T-helper 2 cell treated with Interferon-gamma antibody and Interleukin-4, amounts not matched to agents 5 μg/mL and 100 μg/mL, for 36 hours (primary cell): ENCODE measurements around the gene CTSA.

ENCODE experiments used
- DNase-seq: peaks from one replicate; pipeline ENCODE4 v3.0.0; 2021; ENCODE audit warnings: low spot score
- H3K27ac Mint-ChIP-seq: one replicate; pipeline ENCODE4 v1.8.0; 2021; ENCODE audit warnings: mild to moderate bottlenecking, mixed read lengths
- H3K27me3 Mint-ChIP-seq: one replicate; pipeline ENCODE4 v1.8.0; 2021; ENCODE audit warnings: low read depth, mixed read lengths
- H3K36me3 Mint-ChIP-seq: one replicate; pipeline ENCODE4 v1.8.0; 2021; ENCODE audit warnings: low read depth, mixed read lengths
- H3K4me1 Mint-ChIP-seq: one replicate; pipeline ENCODE4 v1.8.0; 2021; ENCODE audit warnings: low read depth, mixed read lengths
- H3K4me3 Mint-ChIP-seq: one replicate; pipeline ENCODE4 v1.8.0; 2022; ENCODE audit warnings: mild to moderate bottlenecking, moderate library complexity, mixed read lengths
- H3K9me3 Mint-ChIP-seq: one replicate; pipeline ENCODE4 v1.8.0; 2021; ENCODE audit warnings: mixed read lengths

Gene CTSA

GRCh38 chr20:45890985-45891983 lies at the start of gene CTSA, which contains the start of gene NEURL2:
TSS of gene CTSA (plus strand) at chr20:45891335. CDS start at chr20:45891569, 234 bp downstream.
TSS of gene NEURL2 (minus strand) at chr20:45891208. CDS start at chr20:45890991, 217 bp downstream.
- H3K27ac Mint-ChIP-seq, result peak within 1 kb of the TSS; percentile 80
- H3K9me3 Mint-ChIP-seq, result no peaks in the 10 kb centered on the region
- no peaks in the 10 kb centered on the region for H3K27me3 Mint-ChIP-seq
- DNase-seq, result peak; percentile 86
- peaks cover 6% of the 10 kb centered on the region for H3K36me3 Mint-ChIP-seq
- peak within 1 kb of the TSS; percentile 92 for H3K4me3 Mint-ChIP-seq
- peaks cover 24% of the 10 kb centered on the region for H3K4me1 Mint-ChIP-seq

- H3K4me3 Mint-ChIP-seq, result no peak overlapping the region
- peaks cover 20% of the 10 kb centered on the region for H3K36me3 Mint-ChIP-seq
- H3K27me3 Mint-ChIP-seq, result no peaks in the 10 kb centered on the region
- H3K27ac Mint-ChIP-seq, result no peak overlapping the region
- no peak for DNase-seq
- H3K4me1 Mint-ChIP-seq, result no peaks in the 10 kb centered on the region
- no peaks in the 10 kb centered on the region for H3K9me3 Mint-ChIP-seq
Observed at GRCh38 chr20:45841407-45842129, 49.6 kb upstream of the CTSA start.

- H3K4me3 Mint-ChIP-seq, result no peak overlapping the region
- no peak overlapping the region for H3K27ac Mint-ChIP-seq
- no peaks in the 10 kb centered on the region for H3K27me3 Mint-ChIP-seq
- no peak for DNase-seq
- no peaks in the 10 kb centered on the region for H3K9me3 Mint-ChIP-seq
- peaks cover 20% of the 10 kb centered on the region for H3K36me3 Mint-ChIP-seq
- no peaks in the 10 kb centered on the region for H3K4me1 Mint-ChIP-seq
Observed at GRCh38 chr20:45842169-45842812, 48.8 kb upstream of the CTSA start.

GRCh38 chr20:45843506-45843905 lies 47.6 kb upstream of the CTSA start:
- H3K4me1 Mint-ChIP-seq, result no peaks in the 10 kb centered on the region
- no peak overlapping the region for H3K27ac Mint-ChIP-seq
- H3K36me3 Mint-ChIP-seq, result peaks cover 20% of the 10 kb centered on the region
- H3K4me3 Mint-ChIP-seq, result no peak overlapping the region
- no peaks in the 10 kb centered on the region for H3K27me3 Mint-ChIP-seq
- DNase-seq, result no peak
- H3K9me3 Mint-ChIP-seq, result no peaks in the 10 kb centered on the region

DNA sequence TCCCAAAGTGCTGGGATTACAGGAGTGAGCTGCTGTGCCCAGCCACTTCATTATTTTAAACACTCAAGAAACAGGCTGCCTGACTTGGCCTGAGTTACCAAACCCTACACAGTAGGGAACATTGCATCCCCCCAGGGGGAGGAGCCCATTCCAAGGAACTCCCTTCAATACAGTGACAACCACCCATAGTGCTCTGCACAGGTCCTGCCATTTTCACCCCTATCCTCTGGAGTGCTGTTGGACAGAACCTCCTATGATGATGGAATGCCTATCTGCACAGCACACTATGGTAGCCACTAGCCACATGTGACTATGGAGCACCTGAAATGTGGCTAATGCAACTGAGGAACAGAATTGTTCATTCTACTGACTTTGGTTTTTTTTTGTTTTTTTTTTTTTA lies 45.7 kb upstream of the CTSA start:
- H3K27me3 Mint-ChIP-seq, result no peaks in the 10 kb centered on the region

GRCh38 chr20:45848421-45848820 lies 42.7 kb upstream of the CTSA start:
- Mint-ChIP-seq H3K9me3 (no peaks in the 10 kb centered on the region), H3K4me1 (peaks cover 2% of the 10 kb centered on the region), H3K4me3 (no peak overlapping the region), H3K27ac (no peak overlapping the region), H3K36me3 (peaks cover 33% of the 10 kb centered on the region), H3K27me3 (no peaks in the 10 kb centered on the region)
- DNase-seq, result no peak

More for the DNA sequence above, 45.7 kb upstream of the CTSA start:
- H3K36me3 Mint-ChIP-seq, result peaks cover 30% of the 10 kb centered on the region
- no peaks in the 10 kb centered on the region for H3K9me3 Mint-ChIP-seq
- DNase-seq, result no peak
- no peak overlapping the region for H3K4me3 Mint-ChIP-seq
- H3K27ac Mint-ChIP-seq, result no peak overlapping the region
- no peaks in the 10 kb centered on the region for H3K4me1 Mint-ChIP-seq

GRCh38 chr20:45848969-45849582 lies 42.1 kb upstream of the CTSA start:
- Mint-ChIP-seq H3K27me3 (no peaks in the 10 kb centered on the region), H3K4me1 (peaks cover 2% of the 10 kb centered on the region), H3K4me3 (no peak overlapping the region), H3K9me3 (no peaks in the 10 kb centered on the region), H3K27ac (no peak overlapping the region), H3K36me3 (peaks cover 32% of the 10 kb centered on the region)
- DNase-seq, result no peak

DNA sequence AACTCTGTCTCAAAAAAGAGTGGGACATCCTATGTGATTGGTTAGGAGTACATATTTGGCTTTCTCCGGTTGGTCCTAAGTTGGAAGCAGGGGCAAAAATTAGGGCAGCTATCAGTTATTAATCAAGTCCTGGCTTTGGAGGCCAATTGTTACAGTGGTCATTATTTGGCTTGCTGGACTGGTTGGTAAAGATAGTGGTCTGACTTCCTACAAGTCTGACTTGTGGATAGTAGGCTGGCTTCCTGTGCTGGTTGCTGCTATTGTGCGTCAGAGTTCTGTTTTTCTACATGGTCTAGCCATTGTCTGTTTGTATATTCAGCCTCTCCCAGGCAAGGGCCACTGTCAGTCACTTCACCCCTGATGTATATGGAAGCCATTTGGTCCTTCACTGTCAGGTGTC lies 40.9 kb upstream of the CTSA start:
- Mint-ChIP-seq H3K4me3 (no peak overlapping the region), H3K36me3 (peaks cover 28% of the 10 kb centered on the region), H3K9me3 (no peaks in the 10 kb centered on the region), H3K27me3 (no peaks in the 10 kb centered on the region), H3K27ac (no peak overlapping the region), H3K4me1 (peaks cover 8% of the 10 kb centered on the region)
- DNase-seq, result no peak

DNA sequence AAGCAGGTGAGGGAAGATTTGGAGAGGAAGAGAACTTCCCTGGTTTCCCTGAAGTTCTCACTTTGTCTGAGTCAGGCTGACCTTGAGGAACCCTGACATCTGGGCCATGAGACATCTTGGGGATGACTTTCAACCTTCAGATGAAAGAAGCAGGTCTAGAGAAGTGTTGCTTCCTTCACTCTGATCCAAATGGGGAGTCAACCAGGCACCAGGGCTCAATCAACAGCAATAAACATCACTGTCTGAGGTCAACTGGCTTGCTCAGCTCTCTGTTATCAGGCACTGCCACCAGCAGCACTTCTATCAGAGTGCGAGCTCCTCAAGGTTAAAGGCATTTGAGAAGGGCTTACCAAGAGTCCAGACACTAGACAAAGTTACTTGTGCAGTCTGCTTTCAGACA lies 40.2 kb upstream of the CTSA start:
- no peak for DNase-seq
- Mint-ChIP-seq H3K27me3 (no peaks in the 10 kb centered on the region), H3K27ac (no peak overlapping the region), H3K9me3 (no peaks in the 10 kb centered on the region), H3K4me3 (no peak overlapping the region), H3K36me3 (peaks cover 28% of the 10 kb centered on the region), H3K4me1 (peaks cover 9% of the 10 kb centered on the region)

GRCh38 chr20:45851501-45851900 lies 39.6 kb upstream of the CTSA start:
- no peaks in the 10 kb centered on the region for H3K27me3 Mint-ChIP-seq
- no peaks in the 10 kb centered on the region for H3K9me3 Mint-ChIP-seq
- H3K27ac Mint-ChIP-seq, result no peak overlapping the region
- H3K4me3 Mint-ChIP-seq, result no peak overlapping the region
- no peak for DNase-seq
- H3K4me1 Mint-ChIP-seq, result peaks cover 10% of the 10 kb centered on the region
- H3K36me3 Mint-ChIP-seq, result peaks cover 28% of the 10 kb centered on the region

- no peak for DNase-seq
- Mint-ChIP-seq H3K27ac (no peak overlapping the region), H3K4me3 (no peak overlapping the region), H3K4me1 (peaks cover 11% of the 10 kb centered on the region), H3K9me3 (no peaks in the 10 kb centered on the region), H3K36me3 (peaks cover 28% of the 10 kb centered on the region), H3K27me3 (no peaks in the 10 kb centered on the region)
Observed at GRCh38 chr20:45852326-45852725, 38.8 kb upstream of the CTSA start.

DNA sequence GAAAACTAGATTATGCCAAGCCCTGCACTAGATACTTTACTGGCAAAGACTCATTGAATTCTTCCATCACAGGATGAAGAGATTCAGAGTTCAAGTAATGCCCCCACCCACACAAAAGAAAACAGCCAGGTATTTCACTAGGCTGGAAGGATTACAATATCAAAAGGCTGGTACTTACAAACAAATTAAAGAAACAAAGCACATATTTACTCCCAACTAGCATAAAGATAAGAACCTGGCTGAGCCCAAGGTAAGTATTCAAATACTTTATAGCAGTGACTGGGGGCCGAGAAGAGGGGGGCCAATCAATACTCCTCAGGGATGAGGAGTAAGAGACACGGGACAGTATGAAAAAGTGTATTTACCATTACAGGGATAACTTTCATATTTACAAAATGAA lies 37.7 kb upstream of the CTSA start:
- peaks cover 21% of the 10 kb centered on the region for H3K4me1 Mint-ChIP-seq
- DNase-seq, result no peak
- no peak overlapping the region for H3K27ac Mint-ChIP-seq
- H3K27me3 Mint-ChIP-seq, result no peaks in the 10 kb centered on the region
- H3K36me3 Mint-ChIP-seq, result peaks cover 28% of the 10 kb centered on the region
- no peak overlapping the region for H3K4me3 Mint-ChIP-seq
- H3K9me3 Mint-ChIP-seq, result no peaks in the 10 kb centered on the region

GRCh38 chr20:45857114-45857881 lies 33.8 kb upstream of the CTSA start, which contains the start of the genes ACOT8 and ZSWIM3:
TSS of gene ACOT8 (minus strand) at chr20:45857392. CDS start at chr20:45857315, 77 bp downstream.
TSS of gene ZSWIM3 (plus strand) at chr20:45857614. CDS start at chr20:45857826, 212 bp downstream.
- H3K4me1 Mint-ChIP-seq, result peaks cover 37% of the 10 kb centered on the region

More at GRCh38 chr20:45857114-45857881, 33.8 kb upstream of the CTSA start, which contains the start of the genes ACOT8 and ZSWIM3:
- H3K4me3 Mint-ChIP-seq, result peak within 1 kb of the TSS; percentile 98
- no peaks in the 10 kb centered on the region for H3K9me3 Mint-ChIP-seq
- H3K27ac Mint-ChIP-seq, result peak within 1 kb of the TSS; percentile 99
- peaks cover 11% of the 10 kb centered on the region for H3K36me3 Mint-ChIP-seq
- DNase-seq, result peak; percentile 95
- H3K27me3 Mint-ChIP-seq, result no peaks in the 10 kb centered on the region
